GM21576 (cell line): ENCODE data around the gene ANKRD28.
A peak's percentile ranks its signal among the peaks of the same experiment; 100 is the strongest.

Source experiments
- ATAC-seq: cut with Tn5 transposase; IDR thresholded peaks from one replicate; pipeline ENCODE4 v1.9.1; 2021; ENCODE audit warnings: mild to moderate bottlenecking, moderate library complexity; ENCODE audit not compliant: unreplicated experiment

Gene ANKRD28

DNA sequence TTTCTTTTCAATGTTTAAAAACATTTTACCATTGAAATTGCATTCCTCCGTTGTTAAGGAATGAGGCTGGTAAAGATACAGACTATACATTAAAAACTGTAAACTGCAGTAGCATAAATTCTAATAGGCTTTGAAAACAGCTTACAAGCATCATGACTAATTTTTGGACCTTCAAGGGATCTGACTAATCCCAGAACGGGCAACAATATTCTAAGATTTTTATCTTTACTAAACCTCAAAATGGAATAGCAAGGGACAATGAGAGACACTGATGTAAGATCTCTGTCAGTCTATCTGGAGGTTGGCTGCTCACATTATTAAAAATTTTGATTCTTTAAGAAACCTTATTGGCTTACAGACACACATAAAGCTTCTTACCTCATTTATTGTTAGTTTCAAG, 121.5 kb downstream of the ANKRD28 start:
- ATAC-seq, result no peak

DNA sequence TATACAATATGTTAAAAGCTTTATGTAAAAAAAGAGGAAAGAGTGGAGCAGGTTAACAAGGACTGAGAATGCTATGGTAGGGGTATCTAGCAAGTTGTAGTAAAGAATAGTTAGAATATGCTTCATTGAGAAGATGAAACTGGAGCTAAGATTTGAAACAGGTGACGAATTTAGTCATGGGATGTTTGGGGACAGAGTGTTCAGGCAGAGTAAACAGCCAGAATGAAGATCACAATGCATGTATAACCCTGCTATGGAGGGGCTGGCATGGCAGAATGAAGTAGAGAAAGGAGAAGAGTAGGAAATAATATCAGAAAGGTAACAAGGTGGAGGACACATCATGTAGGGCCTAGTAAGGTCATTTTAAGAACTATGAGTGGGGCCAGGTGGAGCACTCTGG, 124.2 kb downstream of the ANKRD28 start:
- ATAC-seq, result no peak

DNA sequence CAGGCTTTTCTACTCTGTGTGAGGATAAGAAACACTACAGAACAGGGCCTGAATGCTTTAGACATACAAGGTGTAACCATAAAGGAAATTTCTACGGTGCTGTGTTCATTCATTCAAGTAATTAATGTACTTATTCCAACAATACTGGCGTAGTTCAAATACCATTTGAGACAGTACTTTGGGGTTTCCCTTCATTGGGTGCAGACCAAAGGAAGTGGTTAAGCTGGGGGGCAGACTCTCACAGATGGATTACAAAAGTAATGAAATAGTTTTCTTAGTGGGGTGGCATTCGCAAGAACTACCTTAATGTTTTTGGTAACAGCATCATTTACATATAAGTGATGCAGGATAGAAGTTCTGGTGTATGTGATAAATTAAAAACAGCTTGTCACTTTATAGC, 130.3 kb downstream of the ANKRD28 start:
- no peak for ATAC-seq

DNA sequence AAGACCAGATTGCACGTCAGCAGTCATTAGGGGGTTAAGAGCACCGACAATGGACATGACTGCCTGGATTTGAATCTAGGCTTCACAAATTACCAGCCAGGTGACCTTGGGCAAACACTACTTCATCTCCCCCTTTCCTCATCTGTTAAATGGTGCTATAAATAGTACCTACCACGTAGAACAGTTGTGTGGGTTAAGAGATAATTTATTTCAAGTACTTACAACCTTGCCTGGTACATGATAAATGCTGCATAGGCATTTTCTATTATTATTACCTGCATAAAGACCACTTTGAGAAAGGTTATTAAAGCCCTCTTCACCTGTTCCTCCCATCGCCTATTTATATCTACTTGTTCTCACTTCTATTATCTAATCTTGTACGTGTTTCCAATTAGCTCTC, 131.5 kb downstream of the ANKRD28 start:
- ATAC-seq, result no peak

DNA sequence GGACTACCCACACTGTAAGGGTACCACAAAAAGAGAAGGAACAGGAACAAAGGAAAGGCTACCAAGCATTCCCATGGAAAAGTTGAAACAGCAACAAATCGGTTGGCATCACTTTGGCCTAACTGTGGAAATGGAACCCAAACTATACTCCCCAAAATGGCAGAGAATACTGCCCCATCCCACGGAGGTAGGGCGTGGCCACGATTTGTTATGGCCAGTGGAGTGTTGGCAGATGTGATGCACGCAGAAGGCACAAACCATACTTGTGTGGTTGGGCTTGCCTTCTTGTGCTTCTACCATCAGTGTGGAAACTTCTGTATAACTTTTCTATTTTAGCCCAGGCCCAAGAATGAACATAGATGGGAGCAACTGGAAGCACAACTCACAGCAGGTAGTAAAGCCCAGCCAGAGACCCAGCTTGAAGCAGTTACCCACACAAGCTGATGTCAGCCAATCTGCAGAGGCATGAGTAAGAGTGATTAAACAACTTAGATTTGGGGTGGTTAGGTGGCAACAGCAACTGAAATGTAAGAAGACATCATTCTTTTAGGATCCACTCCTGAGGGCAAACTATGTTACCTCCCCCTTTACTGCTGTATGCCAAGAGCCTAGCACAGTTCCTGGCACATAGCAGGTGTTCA, 132.1 kb downstream of the ANKRD28 start:
- ATAC-seq, result no peak

DNA sequence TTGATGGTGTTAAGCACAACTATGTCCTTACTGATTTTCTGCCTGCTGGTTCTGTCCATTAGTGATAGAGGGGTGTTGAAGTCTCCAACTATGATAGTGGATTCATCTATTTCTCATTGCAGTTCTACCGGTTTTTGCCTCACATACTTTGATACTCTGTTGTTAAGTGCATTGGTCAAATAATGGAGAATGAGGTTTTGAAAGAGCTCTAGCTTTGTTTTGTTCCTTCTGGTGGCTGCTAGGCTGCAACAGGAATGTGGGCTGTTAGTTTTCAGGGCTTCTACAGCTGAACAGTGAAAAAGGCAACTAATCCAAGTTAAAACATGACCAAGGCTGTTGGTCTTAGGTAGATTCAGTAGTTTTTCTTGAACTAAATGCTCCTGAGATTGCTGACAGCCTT, 133.6 kb downstream of the ANKRD28 start:
- ATAC-seq, result no peak

DNA sequence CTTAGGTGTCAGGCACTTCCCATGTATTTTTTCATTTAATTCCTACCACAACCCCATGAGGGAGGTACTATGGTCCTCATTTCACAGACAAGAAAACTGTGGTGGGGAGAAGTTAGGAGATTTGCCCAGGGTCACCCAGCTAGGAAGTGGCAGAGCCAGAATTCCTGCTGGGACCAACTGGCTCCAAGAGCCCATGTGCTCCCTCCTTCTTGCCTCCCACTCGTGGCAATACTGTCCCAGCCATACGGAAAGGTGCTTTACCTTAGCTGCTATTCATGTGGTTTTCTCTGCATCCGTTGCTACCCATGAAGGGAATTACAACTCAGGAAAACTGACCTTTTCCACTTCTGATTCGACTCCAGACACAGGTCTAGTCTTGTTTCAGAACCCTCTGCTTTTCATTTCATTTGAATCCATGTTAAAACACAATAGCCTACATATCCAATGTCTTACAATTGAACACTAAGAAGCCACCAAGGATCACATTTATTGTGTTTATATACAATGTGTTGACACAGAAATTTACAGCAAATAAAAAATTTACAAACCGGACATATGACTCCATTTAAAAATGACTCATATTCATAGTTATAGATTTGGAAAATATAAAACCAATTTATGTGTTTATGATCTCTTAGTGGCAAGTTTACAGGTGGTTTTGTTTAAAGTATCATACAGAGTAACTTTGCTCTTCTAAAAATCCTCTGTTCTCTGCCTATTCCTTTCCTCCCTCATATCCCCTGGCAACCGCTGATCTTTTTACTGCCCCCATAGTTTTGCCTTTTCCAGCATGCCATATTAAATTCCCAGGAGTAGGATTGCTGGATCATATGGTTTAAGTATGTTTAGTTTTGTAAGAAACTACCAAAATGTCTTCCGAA, 137.5 kb downstream of the ANKRD28 start:
- ATAC-seq, result no peak

DNA sequence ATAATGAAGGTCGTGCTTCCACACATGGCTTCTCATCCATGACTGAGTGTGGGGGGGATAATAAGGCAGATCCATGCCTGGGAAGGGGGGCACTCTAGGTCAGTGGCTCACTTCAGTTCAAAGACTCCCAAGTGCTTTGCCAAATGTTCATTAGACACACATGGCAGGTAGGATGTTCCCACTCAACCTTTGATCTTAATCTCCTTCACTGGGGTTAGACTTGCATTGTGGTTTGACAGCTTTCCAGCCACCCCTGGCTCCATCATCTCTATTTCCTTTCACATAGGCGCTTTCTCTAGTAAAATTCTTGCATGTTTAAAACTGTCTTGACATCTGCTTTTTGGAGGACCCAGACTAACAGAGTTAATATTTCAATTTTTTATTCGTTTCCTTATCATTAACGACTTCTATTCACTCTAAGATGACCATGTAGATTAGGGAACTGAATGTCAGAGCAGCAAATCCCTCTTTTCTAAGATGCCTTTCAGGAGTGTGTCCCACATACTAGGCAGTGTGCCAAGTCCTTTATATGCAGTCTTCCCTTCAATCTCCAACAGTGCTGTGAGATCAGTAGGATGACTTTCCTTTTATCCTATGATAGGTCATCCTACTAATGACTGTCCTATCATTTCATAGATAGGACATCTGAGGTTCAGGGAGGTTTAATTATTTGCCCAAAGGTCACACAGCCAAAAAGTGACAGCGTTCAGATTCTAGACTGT, 138.4 kb downstream of the ANKRD28 start:
- ATAC-seq, result no peak

DNA sequence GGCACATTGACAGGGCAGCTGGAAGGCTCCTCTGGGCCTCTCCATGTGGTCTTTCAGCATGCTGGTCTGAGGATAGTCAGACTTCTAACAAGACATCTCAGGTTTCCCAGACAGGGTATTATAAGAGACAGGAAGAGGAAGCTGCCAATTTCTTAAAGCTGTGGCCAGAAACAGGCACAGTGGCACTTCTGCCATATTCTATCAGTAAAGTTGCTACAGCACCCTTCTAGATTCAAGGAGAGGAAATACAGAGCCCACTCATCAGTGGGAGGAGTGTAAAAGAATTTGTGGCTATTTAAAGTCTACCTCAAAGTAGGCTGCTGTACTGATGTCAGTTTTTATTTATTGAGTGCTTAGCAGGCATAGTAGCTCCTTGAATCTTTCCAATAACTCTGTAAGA, 140.8 kb downstream of the ANKRD28 start:
- ATAC-seq, result no peak

DNA sequence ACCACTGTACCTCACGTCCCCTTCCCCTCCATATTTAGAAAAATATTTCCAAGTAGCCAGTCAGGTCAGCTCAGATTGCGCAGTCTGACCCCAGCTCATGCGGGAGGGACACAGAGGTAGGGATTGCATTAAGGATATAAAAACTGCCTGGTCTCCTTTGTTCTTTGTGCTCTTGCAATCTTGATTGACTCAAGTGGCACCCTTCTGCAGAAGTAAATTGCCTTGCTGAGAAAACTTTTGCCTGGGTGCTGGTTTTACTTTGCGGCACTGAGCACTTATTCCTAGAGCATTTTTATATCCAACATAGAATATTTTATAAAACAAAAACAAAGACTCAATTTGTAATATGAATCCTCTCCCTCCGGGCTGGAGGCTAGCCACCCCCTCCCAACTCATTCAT, 141.4 kb downstream of the ANKRD28 start:
- no peak for ATAC-seq

DNA sequence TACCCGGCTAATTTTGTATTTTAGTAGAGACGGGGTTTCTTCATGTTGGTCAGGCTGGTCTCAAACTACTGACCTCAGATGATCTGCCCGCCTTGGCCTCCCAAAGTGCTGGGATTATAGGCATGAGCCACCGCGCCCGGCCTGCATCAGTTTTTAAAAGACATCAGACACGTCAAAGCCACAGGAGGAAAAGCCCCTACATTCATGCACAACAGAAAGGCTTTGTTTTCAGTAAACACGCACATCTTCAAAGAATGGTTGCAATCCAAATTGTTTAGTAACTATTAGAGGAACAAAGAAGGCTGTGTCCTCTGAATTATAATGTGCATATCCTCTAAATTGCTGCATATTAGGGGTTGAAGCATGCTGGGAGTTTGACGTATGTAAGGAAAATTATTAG, 142.9 kb downstream of the ANKRD28 start:
- no peak for ATAC-seq

DNA sequence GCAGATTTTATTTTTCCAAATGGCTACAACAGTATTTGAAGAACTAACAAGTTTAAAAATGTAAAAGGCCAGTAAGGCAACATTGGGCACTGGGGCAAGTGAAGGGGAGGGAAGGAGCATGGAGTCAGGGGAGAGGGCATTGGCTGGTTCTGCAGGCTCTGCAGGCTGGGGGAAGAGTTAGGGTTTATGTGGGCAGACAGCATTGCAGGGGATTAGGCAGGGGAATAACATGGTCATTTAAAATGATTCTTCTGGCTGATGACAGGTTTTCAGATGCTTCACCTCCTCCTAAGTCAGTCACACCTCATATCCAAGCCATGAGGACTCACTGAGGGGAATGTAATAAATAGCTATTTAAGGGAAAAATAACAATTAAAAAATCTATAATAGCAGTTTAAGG, 143.7 kb downstream of the ANKRD28 start:
- ATAC-seq, result no peak

DNA sequence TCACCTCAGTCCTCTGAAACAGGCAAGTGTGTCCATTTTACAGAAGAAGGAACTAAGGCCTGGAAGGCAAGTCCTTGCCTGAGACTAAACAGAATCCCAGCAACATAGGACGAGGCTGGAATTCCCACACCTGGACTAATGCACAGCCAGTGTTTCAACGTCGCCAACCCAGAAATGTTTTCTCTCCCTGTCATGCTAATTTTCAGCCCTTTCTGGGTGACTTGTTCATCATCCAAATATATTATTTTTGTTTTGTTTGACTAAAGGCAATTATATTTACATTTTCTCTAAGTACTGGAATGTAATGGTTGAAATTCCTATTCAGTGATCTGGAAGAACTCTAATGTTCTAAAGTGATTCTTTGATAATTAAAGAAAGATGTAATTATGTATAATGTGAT, 144.5 kb downstream of the ANKRD28 start:
- no peak for ATAC-seq

DNA sequence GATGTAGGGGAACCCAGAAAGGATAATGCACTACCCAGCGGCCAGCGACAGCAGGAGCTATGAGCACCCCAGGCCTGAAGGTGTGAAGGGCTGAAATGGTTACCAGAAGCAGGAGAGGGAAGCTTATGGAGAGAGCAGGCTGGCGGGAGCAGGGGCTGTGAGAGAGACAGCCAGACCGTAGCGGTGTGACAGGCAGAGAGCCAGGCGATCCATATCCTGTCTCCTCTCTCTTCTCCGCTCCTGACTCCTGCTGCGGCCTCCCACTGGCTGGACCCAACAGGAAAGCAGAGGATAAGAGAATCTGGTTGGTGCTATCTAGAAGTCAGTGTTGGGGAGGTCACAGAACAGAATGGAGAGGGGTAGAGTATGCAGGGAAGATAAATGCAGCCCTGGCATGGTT, 146.4 kb downstream of the ANKRD28 start:
- ATAC-seq, result no peak

DNA sequence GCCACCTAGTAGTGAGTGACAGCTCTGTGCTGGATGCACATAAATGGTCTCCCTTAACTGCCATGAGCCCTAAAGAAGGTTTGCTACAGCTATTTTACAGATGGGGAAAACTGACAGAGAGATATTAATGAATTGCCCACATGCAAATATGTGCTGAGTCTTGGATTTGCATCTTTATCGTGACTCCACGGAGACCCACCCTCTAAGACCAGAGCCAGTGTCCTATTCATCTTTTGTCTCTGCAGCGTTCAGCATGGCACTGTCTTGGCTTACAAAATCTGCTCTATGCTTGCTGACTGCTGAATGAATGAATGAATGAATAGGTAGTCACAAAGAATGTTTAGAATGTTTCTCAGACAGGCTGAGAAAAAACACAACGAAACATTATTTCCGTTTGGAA, 147.9 kb downstream of the ANKRD28 start:
- ATAC-seq, result no peak

DNA sequence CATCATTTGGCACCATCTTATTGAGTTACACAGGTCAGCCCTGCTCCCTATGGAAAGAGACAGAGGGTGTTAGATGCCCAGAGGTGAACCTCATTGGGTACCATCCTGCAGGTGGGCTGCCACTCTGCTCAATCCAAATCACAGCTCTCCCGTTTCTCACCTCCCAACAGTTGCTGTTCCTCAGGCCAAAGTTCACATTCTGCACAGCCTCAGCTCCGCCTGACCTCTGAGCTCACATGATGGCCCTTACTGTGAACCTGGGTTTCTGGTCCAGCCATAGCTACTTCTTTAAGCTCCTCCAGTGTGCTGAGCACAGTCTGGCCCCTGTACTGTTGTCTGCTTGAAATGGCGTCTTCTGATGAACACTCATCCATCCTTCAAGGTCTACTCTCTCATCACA, 148.4 kb downstream of the ANKRD28 start:
- no peak for ATAC-seq

DNA sequence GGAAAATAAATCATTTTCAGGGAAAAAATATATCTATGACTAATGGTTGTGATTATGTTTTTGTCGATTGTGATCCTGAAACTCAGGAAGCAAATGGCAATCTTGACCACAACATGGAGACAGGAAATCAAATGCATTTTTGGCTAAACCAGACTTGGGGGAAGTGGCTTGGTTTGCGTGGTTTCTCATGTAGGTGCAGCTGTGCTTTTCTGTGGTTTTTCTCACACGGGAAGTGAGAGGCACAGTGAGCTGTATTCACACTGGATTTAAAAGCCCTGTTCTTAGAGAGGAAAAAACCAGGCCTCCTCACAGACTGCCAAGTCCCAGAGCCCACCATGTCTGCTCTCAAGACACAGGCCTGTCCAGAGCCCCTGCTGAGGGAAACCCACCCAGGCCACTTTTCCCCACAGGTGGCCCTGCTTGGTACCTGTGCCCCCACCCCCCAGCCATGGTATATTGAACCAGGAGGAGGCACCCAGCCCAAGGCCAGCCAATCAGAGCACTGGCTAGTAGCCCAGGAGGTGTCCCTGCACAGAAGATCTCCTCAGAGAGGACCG, 150.1 kb downstream of the ANKRD28 start:
- peak; percentile 96 for ATAC-seq

DNA sequence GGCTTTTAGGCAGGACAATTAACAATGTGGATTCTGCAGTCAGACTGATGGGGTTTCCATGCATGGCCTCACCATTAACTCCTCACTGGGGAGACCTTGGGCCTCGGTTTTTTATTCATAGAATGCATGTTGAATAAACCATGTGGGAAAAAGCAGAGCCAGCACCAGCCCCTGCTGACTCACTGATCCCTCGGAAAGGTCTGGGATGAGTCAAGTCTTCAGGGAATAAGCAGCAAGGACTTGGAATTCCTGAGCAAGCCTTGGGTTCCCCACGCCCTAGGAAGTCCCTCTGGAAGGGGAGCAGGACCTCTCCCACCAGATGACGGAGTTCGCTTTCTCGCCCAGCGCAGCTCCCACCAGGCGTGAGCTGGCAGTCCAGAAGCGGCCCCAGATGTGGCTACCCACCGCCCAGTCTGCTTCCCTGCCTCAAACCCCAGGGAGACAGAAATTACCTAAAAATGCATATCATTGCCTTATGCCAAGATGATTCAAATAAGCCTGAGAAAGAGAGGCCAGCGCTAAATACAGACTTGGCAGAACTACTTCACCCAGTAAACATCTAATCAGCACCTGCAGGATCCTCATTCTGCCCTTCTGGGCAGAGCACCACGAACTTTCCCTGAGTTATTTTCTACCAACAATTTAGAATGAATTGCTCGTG, 150.8 kb downstream of the ANKRD28 start:
- ATAC-seq, result peak; percentile 12

DNA sequence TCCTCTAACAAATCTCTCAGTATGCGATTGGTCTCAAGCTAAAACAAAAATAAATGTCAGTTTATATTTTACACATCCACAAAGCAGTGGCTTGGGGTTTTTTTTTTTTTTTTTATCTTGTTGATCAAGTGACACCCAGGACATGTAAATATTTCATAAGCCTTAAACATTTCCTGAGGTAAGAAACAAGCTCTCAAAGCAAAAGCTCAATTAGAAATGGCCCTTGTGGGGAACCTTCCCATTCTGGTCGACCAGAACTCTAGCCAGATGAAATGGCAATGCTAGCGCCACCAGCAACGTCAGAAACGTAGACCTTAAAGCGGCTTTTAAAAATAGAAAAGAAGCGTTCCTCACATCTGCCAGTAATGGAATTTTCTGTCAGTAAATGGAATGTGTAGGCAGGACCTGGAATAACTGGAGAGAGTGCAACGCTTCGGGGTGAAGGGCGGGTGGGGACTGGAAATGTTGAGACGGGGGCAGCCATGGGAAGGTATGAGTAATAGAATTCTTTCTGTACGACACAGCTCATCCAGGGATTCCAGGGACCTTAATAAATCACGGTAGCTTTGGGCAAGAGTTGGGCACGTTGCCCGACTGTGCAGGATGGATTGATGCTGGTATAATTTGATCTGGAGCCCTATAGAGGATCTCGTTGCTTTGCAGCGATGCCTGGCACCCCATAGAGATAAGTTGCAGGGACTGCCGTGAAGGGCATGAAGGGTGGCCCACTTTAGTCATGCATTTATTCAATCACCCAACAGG, 151.9 kb downstream of the ANKRD28 start:
- ATAC-seq, result no peak

DNA sequence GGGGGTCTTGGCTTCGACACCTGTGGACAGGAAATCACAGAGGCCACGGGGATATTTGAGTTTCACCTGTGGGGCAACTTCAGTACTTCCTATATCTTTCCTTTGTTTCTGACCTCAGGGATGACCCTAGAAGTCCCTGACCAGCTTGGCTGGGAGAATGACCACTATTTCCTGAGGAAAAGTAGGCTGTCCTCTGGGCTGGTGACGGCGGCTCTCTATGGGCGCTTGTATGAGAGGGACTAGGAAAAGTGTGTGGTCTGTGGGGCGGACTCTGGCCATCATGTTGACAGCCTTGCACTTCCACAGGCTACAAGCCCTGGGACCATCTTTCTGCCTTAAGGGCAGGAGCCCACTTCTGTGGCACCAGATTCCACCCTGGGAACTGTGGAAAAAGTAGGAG, 152.5 kb downstream of the ANKRD28 start:
- no peak for ATAC-seq
